SIG-M5 treated with dmso at 0.1 percent for 504 hours (cell line): ENCODE measurements around the gene KCNMB1.
"Not testable (repeated sequence)": the region's sequence is repeated elsewhere in the genome, so short reads cannot be mapped to it uniquely, and the experiment has no call there.

ENCODE experiments used
- DNase-seq: peaks from one replicate; lab custom pipeline; 2025; ENCODE audit not compliant: unreplicated experiment; lab: John Stamatoyannopoulos, UW

Gene KCNMB1

GRCh38 chr5:170378740-170379139, 10.4 kb downstream of the KCNMB1 start:
- DNase-seq, result no peak

- no peak for DNase-seq
Measured at GRCh38 chr5:170377027-170377426, 12.1 kb downstream of the KCNMB1 start.

- not testable (repeated sequence) for DNase-seq
Measured at GRCh38 chr5:170376526-170376925, 12.6 kb downstream of the KCNMB1 start.

GRCh38 chr5:170375283-170375682, 13.9 kb downstream of the KCNMB1 start:
- DNase-seq, result no peak

GRCh38 chr5:170372971-170373370, 16.2 kb downstream of the KCNMB1 start:
- DNase-seq, result peak; percentile 20

- DNase-seq, result no peak
Measured at GRCh38 chr5:170368586-170368985, 20.6 kb downstream of the KCNMB1 start.

GRCh38 chr5:170366276-170366675, 22.9 kb downstream of the KCNMB1 start:
- DNase-seq, result no peak

GRCh38 chr5:170365831-170366230, 23.3 kb downstream of the KCNMB1 start:
- DNase-seq, result peak; percentile 45

- DNase-seq, result no peak
Measured at GRCh38 chr5:170365011-170365410, 24.2 kb downstream of the KCNMB1 start.

- peak; percentile 99 for DNase-seq
Measured at GRCh38 chr5:170363671-170364070, 25.5 kb downstream of the KCNMB1 start.

- no peak for DNase-seq
Measured at GRCh38 chr5:170362656-170363055, 26.5 kb downstream of the KCNMB1 start.

GRCh38 chr5:170362102-170362501, 27.1 kb downstream of the KCNMB1 start:
- peak; percentile 68 for DNase-seq

GRCh38 chr5:170361616-170362015, 27.6 kb downstream of the KCNMB1 start:
- peak; percentile 46 for DNase-seq

- peak; percentile 45 for DNase-seq
Measured at GRCh38 chr5:170361116-170361515, 28.1 kb downstream of the KCNMB1 start.

- DNase-seq, result peak; percentile 83
Measured at GRCh38 chr5:170360709-170361108, 28.5 kb downstream of the KCNMB1 start.

GRCh38 chr5:170357955-170358444, 31.2 kb downstream of the KCNMB1 start:
- peak; percentile 91 for DNase-seq

- DNase-seq, result no peak
Measured at GRCh38 chr5:170355601-170356098, 33.5 kb downstream of the KCNMB1 start.

GRCh38 chr5:170353961-170354360, 35.2 kb downstream of the KCNMB1 start:
- DNase-seq, result no peak

GRCh38 chr5:170353011-170353761, 36.0 kb downstream of the KCNMB1 start:
- no peak for DNase-seq

GRCh38 chr5:170348137-170348633, 41.0 kb downstream of the KCNMB1 start:
- peak; percentile 14 for DNase-seq

- DNase-seq, result no peak
Measured at GRCh38 chr5:170347022-170347567, 42.1 kb downstream of the KCNMB1 start.

GRCh38 chr5:170345971-170346370, 43.2 kb downstream of the KCNMB1 start:
- no peak for DNase-seq
